Stimulated activated CD8-positive, alpha-beta memory T cell treated with anti-CD3 and anti-CD28 coated beads, Interleukin-4, amount 100 ng/mL, for 4 hours (primary cell): ENCODE data around the gene PSMB10.
A peak's percentile ranks its signal among the peaks of the same experiment; 100 is the strongest.

ENCODE experiments used
- DNase-seq, 2 donors: peaks; one replicate each; pipeline ENCODE4 v3.0.0-alpha.2; 2020; ENCODE audit warnings: low read depth in 2 of 2, low spot score in 1 of 2

Gene PSMB10

GRCh38 chr16:67893743-67894399 lies 42.8 kb downstream of the PSMB10 start:
- DNase-seq, result no peak

DNA sequence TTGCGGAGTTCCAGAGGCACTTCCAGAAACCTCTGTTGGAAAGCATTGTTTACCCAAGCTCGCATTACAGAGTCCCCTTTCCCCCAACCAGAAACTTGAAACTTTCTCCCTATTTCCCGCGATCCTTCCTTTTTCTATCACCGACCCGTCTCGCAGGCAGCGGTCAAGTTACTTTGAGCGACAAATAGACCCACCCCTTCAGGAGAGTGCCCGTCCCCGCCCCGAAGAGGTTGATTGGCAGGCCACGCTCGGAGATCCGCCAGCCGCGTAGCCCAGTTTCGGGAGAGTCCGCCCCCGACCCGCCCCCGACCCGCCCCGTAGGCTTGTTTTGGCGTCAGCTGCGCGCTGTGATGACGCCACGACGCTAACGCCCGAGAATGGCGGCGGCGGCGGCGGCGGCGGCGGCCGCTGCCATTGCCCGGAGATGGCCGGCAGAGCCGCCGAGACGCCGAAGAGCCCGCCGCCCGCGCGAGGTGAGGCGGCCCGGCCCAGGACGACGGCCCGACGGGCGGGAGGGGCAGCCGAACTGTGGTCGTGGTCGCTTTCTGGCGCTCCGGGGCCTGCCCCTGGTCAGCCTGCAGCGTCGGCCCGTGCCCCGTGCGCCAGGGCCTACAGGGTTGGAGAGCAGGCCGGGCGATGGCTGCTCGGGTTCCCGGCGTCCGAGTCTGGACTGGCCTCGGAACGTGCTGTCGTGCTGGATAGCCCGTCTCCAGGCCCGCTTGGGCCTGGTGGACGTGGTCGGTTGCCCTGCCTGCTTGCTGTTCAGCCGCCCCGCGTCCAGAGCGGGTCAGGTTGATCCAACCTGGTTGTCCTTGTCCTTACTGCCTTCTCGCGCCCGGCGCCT lies 43.5 kb downstream of the PSMB10 start, which contains the start of gene PSKH1:
Gene PSKH1 (plus strand): TSS at position 356 of the 844 bp plus-strand sequence. CDS start 15,496 bp downstream, outside the sequence.
- peak; percentile 89 to 90 for DNase-seq

GRCh38 chr16:67892375-67892774 lies 44.3 kb downstream of the PSMB10 start:
- no peak for DNase-seq

DNA sequence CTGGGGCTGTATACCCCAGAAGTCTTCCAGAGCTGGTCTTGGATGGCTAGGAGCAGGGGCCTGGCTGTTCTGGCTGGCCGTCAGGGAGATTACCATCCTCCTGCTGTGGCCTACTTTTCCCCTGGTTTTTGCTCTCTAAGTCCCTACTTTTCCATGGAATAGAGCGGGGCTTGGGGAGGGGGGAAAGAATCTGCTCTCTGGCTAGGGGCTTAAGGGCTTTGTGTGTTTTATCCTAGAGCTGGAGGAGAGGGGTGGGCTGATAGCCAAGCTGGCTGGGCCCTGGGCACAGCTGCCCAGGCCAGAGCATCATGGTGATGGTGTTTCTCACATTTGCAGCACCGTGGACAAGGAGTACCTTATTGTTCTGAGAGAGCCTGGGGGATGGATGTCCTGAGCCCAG lies 48.3 kb downstream of the PSMB10 start:
- no peak for DNase-seq

GRCh38 chr16:67886387-67886786 lies 50.3 kb downstream of the PSMB10 start:
- DNase-seq, result no peak

DNA sequence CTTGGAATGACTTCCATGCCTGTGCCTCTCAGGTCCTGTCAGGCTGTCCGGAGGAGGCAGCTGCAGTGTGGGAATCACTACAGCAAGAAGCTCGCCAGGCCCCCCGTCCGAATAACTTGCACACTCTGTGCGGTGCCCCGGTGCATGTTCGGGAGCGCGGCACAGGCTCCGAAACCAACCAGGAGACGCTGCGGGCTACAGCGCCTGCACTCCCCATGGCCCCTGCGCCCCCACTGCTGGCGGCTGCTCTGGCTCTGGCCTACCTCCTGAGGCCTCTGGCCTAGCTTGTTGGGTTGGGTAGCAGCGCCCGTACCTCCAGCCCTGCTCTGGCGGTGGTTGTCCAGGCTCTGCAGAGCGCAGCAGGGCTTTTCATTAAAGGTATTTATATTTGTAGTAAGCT lies 50.7 kb downstream of the PSMB10 start:
- no peak for DNase-seq

GRCh38 chr16:67885545-67885944 lies 51.1 kb downstream of the PSMB10 start:
- no peak for DNase-seq

- DNase-seq, result no peak
Measured at GRCh38 chr16:67884684-67885083, 52.0 kb downstream of the PSMB10 start, which contains the start of gene NRN1L. Gene NRN1L (plus strand): TSS chr16:67884885. CDS start chr16:67884904, 19 bp downstream.
